GM21619 (cell line): Measurements from ENCODE around the gene TBX2.

Experiments
- ATAC-seq: cut with Tn5 transposase; IDR thresholded peaks from one replicate; pipeline ENCODE4 v1.9.1; 2021; ENCODE audit not compliant: unreplicated experiment

The TBX2 gene

DNA sequence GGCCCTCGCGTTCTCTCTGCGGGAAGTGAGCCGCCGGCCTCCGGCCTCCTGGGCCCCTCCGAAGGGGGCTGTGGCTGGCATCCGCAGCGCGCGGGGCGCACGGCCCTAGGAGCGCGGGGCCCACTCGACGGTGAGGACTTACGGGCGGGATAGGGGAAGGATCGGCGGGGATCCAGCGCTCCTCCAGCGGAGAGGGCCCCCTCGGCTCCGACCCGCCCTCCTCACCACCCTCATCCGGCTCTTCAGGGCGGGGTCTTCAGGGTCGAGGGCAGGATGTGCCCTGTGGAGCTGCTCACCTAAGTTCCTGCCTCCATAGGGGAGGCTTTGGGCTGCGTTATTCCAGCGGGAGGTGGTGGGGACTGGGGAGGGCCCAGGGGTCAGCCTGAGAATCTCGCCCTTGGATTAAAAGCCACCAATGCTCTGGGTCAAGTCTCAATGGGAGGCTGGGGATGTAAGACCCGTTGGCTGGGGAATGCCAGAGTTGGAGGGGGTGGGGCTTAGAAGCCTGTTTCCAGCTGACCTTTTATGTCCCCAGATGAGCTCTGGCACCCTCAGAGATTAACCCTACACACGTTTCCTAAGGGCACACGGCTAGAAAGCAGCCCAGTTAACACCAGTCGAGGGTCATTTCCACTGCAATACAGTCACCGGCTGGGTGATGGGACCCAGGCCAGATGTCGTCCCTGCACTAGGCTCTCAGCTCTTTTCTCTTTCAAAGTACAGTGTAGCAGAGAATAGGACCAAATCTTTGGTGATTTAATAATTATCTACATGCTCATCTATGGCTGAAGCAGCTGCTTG is 13.4 kb downstream of the TBX2 start:
- ATAC-seq: no peak

DNA sequence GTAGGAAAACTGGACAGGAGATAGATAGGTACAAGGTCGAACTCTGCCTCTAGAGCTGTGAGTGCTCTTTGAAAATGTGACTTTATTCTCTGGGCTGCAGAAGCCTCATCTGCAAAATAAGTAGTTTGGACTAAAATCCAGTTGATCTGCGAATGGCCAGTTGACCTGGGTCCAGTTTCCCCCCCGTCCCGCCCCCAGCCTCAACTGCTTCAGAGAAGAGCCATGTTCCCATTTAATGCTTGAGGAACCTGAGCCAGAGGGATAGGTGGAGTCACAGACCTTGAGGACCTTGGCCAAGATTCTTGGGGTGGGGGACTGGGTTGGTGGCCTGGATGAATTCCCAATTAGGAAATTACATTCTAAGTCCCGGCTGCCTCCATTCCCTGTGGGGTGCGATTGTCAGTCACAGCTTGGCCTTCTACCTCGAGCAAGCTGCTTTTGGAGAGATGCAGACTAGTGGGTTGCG is 14.1 kb downstream of the TBX2 start:
- no peak for ATAC-seq

DNA sequence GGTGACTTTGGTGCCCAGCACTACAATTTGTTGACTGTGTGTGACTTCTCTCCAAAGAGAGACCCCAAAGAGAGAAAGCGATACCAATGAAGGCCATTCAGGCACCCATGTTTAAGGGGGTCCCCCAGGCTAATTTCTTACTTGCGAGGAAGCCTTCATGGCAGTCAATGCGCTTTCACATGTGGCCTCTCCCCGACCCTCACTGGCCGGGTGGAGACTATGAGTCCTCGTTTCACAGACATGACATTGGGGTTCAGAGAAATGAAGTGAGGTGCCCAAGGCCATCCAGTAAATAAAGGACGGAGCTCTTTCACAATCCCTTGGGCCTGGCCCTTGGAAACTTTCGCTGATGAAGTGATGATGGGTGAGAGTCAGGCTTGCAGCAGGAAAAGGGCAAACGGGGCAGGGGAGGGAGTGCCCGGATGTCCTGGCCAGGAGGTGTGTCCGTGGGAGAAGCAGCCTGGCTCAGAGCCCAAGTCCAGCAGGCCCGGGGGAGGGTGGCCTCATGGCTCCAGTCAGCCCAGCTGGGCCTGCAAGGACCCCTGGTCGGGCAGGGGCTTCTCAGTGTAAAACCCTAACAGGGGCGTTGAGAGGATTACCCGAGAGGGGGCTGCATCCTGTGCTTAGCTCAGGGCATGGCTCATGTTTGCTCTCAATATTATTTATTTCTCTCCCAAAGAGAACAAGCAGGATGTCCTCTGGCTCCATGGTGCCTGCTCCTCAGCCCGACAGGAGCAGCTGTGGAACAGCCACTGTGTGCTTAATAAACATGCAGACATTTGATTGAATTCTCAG is 14.7 kb downstream of the TBX2 start:
- ATAC-seq: no peak

DNA sequence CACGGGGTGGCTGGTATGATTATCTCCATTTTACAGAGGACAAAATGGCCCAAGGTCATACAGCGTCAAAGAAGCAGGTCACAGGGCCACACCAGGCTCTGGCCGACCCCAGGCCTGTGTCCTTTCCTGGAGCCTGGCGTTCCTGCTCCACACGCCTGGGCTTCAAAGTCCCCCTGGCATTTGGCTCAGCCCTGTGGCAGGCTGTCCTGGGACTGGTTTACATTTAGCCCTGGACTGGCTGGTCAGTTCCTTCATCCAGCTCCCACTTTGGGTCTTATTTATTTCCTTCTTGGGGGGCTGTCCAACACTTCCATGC is 15.3 kb downstream of the TBX2 start:
- ATAC-seq: no peak

DNA sequence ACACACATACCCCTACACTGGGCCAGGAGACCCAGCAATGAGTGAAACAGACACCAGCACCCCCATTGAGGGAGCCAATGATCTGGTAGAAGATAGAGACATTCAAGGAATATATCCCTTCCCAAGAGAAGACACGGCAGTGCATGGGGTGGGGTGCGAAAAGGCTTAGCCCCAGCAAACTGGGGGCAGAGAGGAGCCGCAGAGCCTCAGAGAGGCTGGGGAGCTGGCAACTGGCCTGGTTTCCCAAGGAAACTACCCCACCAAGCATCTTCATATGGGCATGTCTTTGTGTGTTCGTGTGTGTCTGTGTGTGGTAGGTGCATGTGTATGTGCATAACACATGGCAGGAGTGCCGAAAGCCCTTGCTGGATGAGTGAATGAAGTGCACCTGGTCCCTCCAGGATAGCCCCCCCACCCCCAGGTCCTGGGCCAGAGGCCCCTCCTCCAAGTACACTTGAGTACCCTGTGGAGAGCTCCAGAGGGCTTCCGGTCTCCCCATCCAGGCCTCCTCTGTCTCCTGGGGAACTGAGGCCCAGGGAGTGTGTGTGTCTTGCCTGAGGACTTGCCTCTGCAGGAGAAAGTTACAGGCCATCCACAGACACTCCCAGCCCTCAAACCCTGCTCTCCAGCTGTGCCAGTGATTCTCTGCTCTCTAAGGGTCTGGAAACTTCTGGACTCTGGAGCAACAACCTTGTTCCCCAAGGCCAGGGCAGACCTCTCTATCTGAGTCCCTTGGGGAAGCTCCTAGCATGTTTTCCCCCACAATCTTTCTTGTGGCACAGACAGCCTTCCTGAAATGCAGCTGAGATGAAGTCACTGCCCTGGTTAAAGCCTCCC is 15.9 kb downstream of the TBX2 start:
- no peak for ATAC-seq

DNA sequence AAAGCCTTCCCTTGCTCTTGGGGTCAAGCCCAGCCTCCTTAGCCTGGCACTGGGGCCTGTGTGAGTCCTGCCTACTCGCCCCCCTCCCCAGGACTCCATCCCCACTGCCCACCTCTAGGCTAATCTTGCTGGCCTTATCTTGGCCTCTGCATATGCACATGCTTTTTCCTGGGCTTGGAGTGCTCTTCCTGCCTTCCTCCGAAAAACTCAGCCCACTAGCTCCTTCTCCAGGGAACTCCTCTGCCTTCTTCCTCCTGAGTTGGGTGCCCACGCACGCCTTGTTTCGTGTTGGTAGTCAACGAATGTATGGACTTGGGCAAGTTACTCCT is 16.5 kb downstream of the TBX2 start:
- ATAC-seq: no peak

DNA sequence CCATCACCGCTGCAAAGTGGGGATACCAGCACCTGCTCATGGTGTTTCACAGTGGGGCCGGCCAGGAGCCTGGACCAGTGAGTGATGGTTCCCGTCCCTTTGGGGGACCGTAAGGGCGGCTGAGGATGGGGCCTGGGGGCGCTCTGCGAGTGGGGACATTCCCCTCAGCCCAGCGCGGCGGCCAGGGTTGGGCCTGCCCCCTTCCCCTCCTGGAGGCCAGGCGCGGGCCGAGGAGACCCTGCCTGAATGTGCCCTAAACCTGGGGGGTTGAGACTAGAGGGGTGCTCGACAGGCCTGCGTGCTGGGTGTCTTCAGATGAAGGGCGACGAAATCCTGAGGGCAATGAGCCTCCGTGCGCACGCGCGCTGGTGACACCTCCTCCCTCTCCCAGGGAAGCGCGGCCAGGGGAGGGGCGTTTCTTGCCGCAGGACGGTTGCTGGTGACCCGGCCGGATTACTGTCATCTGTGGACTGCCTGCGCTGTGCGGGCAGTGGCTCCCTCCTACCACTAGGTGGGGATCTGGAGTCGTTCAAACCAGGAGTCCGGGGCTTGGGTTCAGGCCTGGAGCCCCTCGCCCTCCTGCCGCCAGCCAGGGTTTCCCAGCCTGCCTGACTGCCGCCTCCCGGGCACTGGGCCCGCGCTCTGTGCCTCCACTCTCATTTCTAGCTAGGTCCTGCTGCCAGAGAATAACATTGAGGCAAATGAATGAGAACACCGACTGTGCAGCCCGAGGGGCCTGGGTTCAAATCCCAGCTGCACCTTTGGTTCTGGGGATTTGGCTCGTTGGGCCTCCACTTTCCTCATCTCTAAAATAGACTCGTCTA is 17.1 kb downstream of the TBX2 start:
- ATAC-seq: peak; percentile 52

DNA sequence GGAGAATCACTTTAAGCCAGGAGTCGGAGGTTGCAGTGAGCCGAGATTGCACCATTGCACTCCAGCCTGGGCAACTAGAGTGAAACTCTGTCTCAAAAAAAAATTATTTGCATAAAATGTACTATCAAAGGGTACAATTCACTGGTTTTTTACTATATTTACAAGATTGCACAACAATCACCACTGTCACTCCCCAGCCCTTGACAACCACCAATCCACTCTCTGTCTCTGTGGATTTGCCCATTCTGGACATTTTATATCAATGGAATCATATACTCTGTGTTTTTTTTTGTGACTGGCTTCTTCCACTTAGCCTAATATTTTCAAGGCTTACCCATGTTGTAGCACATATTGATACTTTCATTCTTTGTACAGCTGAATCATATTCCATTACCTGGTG is 18.8 kb downstream of the TBX2 start:
- no peak for ATAC-seq

DNA sequence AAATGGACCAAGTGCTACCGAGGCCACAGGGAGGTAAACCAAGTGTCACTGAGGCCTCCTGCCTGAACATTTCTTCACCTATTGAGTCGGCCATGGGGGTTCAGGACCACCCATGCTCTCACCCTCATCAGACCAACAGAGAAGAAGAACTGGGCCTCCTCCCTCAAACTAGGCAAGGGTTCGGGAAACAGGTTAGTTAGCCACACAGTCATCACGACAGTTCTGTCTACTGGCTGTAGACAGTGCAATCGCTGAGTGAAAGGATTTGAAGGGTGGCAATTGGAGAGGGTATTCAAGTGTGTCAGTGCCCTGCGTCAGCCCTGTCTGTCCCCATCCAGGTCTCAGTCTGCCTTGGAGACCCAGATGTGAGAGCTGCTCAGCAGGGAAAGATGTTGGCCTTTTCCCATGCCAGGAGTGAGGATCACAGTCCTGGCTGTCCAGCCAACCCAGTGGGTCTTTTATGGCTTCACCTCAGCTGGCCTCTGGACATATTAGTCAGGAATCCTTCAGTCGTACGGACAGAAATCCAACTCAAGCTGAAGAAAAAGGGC is 19.9 kb downstream of the TBX2 start:
- ATAC-seq: no peak

DNA sequence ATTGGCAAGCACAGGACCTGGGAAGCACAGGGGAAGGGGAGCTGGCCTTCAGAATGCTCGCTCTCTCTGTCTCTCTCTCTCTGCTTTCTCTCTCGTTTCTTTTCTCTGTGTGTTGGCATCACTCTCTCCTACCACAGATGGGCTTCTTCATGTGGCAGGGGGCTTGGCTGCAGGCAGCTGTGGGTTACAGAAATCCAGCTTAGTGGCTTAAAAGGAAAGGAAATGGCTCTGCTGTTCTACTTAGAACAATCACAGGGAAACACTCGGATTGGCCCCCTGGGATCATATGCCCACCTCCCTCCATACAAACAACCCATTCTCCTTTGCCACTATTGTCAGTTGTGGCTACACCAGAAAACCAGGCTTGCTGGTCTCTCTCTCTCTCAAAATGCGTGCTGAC is 20.4 kb downstream of the TBX2 start:
- ATAC-seq: no peak

DNA sequence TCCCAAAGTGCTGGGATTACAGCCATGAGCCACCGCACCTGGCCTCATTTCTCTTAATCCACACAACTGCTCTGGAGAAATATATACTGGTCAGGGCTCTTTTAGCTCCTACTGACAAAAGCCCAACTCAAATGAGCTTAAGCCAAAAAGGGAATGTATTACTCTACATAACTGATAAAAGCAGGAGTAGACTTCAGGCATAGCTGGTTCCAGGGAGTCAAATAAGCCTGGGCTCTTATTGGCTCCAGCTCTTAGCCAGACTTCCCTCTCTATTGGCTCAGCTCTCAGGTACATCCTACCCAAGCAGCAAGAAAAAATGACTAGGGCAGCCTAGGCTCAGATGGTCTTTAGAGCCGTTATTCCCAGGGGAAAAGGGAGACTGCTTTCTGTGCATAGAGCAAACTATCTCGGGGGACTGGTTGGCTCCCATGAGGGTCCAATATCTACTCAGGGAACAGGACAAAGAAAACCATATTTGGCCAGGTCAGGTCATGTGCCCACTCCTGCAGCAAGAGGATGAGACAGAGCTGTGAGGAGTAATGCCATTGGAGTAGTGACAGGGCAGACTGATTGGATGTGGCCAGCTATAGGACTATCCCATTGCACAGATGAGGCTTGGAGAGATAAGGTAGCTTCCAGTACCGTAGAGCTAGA is 21.2 kb downstream of the TBX2 start:
- ATAC-seq: no peak

DNA sequence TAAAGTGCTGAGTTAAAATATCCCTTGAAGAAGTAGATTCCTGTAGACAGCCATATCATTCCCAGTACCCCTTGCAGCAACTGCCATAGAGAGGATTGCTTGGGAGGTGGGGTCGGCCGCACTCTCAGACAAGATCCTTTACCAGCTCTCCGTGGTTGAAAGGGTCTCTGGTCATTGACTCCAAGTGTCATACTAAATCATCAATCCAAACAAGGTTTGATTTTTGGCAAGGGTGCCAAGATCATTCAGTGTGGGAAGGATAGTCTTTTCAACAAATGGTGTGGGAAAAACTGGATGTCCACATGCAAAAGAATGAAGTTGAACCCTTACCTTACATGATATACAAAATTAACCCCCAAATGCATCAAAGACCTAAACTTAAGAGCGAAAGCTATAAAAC is 21.8 kb downstream of the TBX2 start:
- ATAC-seq: no peak

DNA sequence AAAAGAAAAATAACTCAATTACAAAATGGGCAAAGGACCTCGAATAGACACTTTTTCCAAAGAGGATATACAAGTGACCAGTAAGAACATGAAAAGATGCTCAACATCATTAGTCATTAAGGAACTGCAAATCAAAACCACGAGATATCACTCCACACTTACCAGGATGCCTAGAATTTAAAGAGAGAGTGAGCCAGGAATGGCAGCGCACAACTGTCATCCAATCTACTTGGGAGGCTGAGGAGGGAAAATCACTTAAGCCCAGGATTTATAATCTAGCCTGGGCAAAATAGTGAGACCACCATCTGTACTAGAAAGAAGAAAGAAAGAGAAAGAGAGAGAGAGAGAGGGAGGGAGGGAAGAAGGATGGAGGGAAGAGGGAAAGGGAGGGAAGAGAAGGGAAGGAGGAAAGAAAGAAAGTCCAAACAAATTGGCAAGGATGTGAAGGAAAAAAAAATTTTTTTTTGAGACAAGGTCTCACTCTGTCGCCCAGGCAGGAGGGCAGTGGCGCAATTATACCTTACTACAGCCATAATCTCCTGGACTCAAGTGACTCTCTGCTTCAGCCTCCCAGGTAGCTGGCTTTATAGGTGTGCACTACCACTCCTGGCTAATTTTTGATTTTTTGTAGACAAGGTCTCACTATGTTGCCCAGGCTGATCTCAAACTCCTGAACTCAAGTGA is 22.6 kb downstream of the TBX2 start:
- no peak for ATAC-seq

DNA sequence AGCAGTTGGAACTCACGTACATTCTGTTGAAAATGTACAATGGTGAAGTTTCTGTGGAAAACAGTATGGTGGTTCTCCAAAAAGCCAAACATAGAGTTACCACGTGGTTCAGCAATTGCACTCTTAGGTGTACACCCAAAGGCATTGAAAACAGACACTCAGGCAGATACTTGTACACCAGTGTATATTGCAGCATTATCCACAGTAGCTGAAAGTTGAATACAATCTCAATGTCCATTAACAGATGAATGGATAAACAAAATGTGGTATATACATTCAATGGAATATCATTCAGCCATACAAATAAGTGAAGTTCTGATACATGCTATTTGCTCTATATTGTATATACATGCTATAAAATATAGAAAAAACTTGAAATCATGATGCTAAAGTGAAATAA is 23.2 kb downstream of the TBX2 start:
- ATAC-seq: no peak

DNA sequence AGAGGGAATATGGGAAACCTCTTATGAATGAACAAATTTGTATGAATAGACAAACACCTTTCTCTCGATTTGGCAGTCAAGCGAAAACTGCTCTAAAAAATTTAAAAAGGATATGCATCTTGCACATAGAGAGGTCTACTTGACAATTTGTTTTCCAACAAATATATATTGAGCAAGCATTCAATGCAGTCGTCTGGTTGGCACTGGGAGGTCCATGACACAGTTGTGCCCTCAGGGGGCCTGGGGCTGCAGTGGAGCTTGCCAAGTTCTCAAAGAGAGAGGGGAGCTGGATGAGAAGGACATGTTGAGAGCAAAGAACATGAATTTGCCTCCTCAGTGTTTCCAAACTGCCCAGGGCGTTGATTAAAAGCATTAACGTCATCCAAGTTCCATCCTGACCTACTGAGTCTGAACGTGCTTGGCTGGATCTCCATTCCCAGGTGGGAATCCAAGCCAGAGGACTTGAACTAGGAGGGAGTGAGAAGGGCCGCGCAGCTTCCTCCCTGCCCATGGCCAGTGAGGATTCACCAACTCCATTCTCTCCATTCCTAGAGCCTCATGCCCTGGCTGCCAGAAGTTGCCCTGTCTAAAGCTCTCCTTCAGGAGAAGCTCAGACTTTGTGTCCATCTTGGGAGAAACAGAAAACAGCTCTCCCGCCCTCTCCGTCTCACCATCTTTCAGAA is 24.5 kb downstream of the TBX2 start:
- no peak for ATAC-seq

DNA sequence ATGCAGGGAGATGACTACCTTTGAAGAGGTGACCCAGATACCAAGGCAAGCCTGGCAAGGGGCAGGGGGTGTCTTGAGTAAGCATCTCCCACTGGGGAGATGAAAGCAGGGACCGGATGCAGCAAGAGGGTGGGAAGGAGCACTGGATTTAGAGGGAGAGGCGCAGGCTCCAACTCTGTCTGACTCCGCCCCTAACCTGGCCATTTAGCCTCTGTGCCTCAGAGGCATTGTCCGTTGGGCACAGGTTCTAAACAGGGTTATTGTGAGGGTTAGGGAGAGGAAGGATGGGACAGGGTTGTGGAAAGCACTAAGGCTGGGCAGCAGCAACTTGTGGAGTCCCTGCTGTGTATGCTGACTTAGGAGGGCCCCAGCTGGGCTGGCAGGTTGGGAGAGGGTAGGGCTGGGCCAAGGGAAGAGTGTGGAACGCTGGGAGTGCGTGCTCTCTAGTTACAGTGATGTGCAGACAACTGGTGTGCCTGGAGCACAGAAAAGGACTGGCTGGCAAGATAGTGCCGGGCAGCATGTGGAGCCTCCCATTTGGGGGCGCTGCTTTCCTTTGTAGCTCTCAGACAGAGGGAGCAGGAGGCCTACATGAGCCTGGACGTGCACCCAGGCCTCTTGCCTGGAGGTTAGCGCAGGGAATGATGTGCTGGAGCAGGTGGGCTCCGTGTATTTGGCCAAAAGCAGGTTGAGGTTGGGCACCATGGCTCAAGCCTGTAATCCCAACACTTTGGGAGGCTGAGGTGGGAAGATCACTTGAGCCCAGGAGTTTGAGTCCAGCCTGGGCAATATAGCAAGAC is 26.2 kb downstream of the TBX2 start:
- ATAC-seq: no peak

DNA sequence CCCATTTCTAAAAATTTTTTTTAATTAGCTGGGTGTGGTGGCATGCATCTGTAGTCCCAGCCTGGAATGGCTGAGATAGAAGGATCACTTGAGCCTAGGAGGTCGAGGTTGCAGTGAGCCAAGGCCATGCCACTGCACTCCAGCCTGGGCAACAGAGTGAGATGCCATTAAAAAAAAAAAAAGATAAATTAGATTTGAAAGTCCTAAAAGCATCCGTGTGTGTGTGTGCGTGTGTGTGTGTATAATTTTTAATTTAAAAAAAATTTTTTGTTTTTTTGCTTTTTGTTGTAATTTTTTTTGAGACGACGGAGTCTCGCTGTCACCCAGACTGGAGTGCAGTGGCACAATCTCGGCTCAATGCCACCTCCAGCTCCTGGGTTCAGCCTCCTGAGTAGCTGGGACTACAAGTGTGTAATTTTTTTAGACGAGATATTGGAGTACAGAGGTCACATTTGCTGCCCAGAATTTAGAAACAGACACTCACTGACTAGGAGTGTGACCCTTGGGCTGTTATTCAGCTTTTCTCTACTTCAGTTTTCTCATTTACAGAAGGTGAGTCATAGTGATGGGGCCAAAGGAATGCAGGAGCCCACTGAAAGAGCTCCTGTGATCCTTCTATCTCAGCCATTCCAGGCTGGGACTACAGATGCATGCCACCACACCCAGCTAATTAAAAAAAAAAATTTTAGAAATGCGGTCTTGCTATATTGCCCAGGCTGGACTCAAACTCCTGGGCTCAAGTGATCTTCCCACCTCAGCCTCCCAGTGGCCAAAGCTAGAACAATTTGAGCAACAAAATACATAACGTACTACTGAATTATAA is 27.1 kb downstream of the TBX2 start:
- ATAC-seq: no peak
